Nephron (organoid): ENCODE data around the gene PPIF.

ENCODE experiments used
- H3K27ac Mint-ChIP-seq, 3 experiments: 2 replicates each; pipeline ENCODE4 v1.8.0; 2020; ENCODE audit warnings: mixed read lengths in 3 of 3, mild to moderate bottlenecking in 2 of 3, moderate library complexity in 1 of 3
- H3K27me3 Mint-ChIP-seq: 2 replicates; pipeline ENCODE4 v1.8.0; 2021; ENCODE audit warnings: low read depth, mild to moderate bottlenecking, moderate library complexity, mixed read lengths
- H3K36me3 Mint-ChIP-seq: 2 replicates; pipeline ENCODE4 v1.8.0; 2020; ENCODE audit warnings: low read depth, mixed read lengths
- H3K4me1 Mint-ChIP-seq: 2 replicates; pipeline ENCODE4 v1.8.0; 2020; ENCODE audit warnings: mixed read lengths
- H3K4me3 Mint-ChIP-seq, 3 experiments: 2 replicates each; pipeline ENCODE4 v1.8.0; 2020; ENCODE audit warnings: mild to moderate bottlenecking in 3 of 3, mixed read lengths in 3 of 3, moderate library complexity in 2 of 3
- H3K9me3 Mint-ChIP-seq: 2 replicates; pipeline ENCODE4 v1.8.0; 2020; ENCODE audit warnings: mixed read lengths
- CTCF ChIP-seq, 3 experiments: fragments of 200-600 bp; sonication (generic); IDR thresholded peaks; one replicate each; pipeline ENCODE4 v1.5.0; 2021; ENCODE audit warnings: antibody characterized with exemption in 3 of 3; ENCODE audit not compliant: unreplicated experiment in 3 of 3

Gene PPIF

DNA sequence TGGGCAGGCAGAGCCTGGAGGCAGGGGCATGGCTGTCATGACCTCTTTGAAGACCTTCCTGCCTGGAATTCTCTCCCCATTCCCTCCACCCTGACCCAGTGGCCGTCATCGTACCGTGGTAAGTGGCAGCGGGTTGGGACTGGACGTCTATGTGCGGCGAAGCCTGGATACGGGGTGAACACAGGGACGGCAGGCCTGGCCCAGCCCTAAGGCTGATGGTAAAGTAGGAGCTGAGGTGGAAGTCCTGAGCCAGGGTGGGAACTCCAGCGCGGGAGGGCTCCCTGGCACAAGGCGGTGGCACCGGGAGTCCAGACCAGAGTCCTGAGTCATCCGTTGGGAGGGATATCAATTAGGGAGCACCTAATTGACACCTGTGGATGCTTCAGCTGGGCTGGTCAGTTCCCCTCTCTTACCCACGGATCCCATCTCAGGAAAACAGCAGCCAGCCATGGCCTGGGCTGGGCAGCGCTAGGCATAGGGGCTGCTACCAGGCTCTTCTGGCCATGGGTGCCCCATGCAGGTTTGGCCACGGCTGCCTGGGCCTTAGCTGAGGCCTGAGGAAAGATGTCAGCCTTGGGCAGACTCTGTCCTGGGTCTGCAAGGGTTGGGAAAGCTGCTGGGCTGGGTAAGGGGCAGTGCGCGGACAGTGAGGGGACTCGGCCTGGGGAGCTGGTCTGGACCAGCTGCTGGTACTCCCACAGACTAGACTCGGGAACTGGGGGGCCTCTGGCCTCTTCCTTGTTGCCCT, 3.3 kb downstream of the PPIF start:
- TF ChIP-seq CTCF (IDR thresholded peaks at IDR 0.05; ENCODE audit: unreplicated experiment in 3 of 3), result no peak
- H3K36me3 Mint-ChIP-seq, result peaks cover 45% of the 10 kb centered on the region
- peaks cover 17% of the 10 kb centered on the region for H3K4me1 Mint-ChIP-seq
- H3K27ac Mint-ChIP-seq, result peak overlapping the region in 1 of 3 experiments; percentile 78
- H3K9me3 Mint-ChIP-seq, result peaks cover 3% of the 10 kb centered on the region
- H3K4me3 Mint-ChIP-seq, result no peak overlapping the region
- no peaks in the 10 kb centered on the region for H3K27me3 Mint-ChIP-seq

GRCh38 chr10:79351332-79351731, 4.1 kb downstream of the PPIF start:
- H3K4me1 Mint-ChIP-seq, result peaks cover 17% of the 10 kb centered on the region
- H3K27me3 Mint-ChIP-seq, result no peaks in the 10 kb centered on the region
- H3K27ac Mint-ChIP-seq, result no peak overlapping the region
- H3K9me3 Mint-ChIP-seq, result peaks cover 4% of the 10 kb centered on the region
- peaks cover 52% of the 10 kb centered on the region for H3K36me3 Mint-ChIP-seq
- TF ChIP-seq CTCF (IDR thresholded peaks at IDR 0.05; ENCODE audit: unreplicated experiment in 3 of 3), result no peak
- no peak overlapping the region for H3K4me3 Mint-ChIP-seq

- H3K4me1 Mint-ChIP-seq, result peaks cover 17% of the 10 kb centered on the region
- peaks cover 59% of the 10 kb centered on the region for H3K36me3 Mint-ChIP-seq
- no peak overlapping the region for H3K27ac Mint-ChIP-seq
- peaks cover 4% of the 10 kb centered on the region for H3K9me3 Mint-ChIP-seq
- H3K4me3 Mint-ChIP-seq, result no peak overlapping the region
- TF ChIP-seq CTCF (IDR thresholded peaks at IDR 0.05; ENCODE audit: unreplicated experiment in 3 of 3), result no peak
- no peaks in the 10 kb centered on the region for H3K27me3 Mint-ChIP-seq
Observed at GRCh38 chr10:79352035-79352877, 5.0 kb downstream of the PPIF start.

DNA sequence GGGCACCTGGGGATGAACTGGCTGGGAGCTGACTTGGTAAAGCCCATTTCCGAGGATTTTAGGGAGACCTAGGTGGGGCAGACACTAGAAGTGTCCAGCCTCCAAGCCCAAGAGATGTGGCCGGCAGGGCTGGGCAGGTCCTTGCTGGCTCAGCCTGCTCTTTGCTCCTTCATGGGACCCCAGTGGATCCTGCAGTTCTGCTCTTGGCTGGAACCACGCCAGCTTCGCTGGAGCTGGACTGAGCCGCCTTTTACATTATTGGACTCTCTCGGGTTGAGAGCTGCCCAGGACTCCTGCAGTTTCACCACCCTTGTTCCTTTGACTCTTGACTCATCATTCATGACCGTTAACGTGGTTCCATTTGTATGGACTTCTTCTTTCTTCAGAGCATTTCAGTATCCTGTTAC, 5.7 kb downstream of the PPIF start:
- Mint-ChIP-seq H3K4me3 (no peak overlapping the region), H3K27ac (no peak overlapping the region)
- TF ChIP-seq CTCF (IDR thresholded peaks at IDR 0.05; ENCODE audit: unreplicated experiment in 3 of 3), result no peak

DNA sequence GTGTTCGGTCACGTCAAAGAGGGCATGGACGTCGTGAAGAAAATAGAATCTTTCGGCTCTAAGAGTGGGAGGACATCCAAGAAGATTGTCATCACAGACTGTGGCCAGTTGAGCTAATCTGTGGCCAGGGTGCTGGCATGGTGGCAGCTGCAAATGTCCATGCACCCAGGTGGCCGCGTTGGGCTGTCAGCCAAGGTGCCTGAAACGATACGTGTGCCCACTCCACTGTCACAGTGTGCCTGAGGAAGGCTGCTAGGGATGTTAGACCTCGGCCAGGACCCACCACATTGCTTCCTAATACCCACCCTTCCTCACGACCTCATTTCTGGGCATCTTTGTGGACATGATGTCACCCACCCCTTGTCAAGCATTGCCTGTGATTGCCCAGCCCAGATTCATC, 6.5 kb downstream of the PPIF start:
- peaks cover 12% of the 10 kb centered on the region for H3K4me1 Mint-ChIP-seq
- peaks cover 62% of the 10 kb centered on the region for H3K36me3 Mint-ChIP-seq
- TF ChIP-seq CTCF (IDR thresholded peaks at IDR 0.05; ENCODE audit: unreplicated experiment in 3 of 3), result no peak

More for the DNA sequence above, 5.7 kb downstream of the PPIF start:
- peaks cover 17% of the 10 kb centered on the region for H3K4me1 Mint-ChIP-seq
- peaks cover 4% of the 10 kb centered on the region for H3K9me3 Mint-ChIP-seq
- H3K27me3 Mint-ChIP-seq, result no peaks in the 10 kb centered on the region
- H3K36me3 Mint-ChIP-seq, result peaks cover 62% of the 10 kb centered on the region

More for the DNA sequence above, 6.5 kb downstream of the PPIF start:
- H3K4me3 Mint-ChIP-seq, result no peak overlapping the region
- no peak overlapping the region for H3K27ac Mint-ChIP-seq
- no peaks in the 10 kb centered on the region for H3K27me3 Mint-ChIP-seq
- H3K9me3 Mint-ChIP-seq, result peaks cover 4% of the 10 kb centered on the region
